ENCODE results near the gene MTERF4.

DNA sequence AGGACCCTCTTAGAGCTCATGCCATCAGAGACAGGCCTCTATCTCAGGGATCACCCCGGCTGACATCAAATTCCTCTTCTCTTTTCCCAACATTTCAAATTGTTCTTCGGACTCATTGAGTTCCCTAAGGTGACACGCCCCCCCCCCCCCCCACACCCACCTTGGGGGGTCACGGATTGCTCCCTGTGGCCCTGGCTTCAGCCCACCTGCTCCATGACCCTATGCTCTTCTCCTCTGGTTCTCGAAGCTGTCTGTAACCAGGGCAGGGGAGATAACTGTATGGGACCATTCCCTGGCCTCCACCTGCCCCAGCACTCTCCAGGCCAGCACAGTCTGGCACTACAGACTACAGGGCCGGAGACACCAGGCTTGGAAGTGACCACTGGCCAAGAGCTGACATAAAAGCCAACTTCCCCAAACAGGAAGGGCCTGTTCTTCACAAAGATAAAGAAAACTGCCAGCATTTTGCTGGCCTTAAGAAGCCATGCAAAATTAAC is 7.1 kb downstream of the MTERF4 start:
- TF ChIP-seq, protein P1, sequence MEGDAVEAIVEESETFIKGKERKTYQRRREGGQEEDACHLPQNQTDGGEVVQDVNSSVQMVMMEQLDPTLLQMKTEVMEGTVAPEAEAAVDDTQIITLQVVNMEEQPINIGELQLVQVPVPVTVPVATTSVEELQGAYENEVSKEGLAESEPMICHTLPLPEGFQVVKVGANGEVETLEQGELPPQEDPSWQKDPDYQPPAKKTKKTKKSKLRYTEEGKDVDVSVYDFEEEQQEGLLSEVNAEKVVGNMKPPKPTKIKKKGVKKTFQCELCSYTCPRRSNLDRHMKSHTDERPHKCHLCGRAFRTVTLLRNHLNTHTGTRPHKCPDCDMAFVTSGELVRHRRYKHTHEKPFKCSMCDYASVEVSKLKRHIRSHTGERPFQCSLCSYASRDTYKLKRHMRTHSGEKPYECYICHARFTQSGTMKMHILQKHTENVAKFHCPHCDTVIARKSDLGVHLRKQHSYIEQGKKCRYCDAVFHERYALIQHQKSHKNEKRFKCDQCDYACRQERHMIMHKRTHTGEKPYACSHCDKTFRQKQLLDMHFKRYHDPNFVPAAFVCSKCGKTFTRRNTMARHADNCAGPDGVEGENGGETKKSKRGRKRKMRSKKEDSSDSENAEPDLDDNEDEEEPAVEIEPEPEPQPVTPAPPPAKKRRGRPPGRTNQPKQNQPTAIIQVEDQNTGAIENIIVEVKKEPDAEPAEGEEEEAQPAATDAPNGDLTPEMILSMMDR (IDR thresholded peaks at IDR 0.05) = no peak
- TF ChIP-seq POLR2A (IDR thresholded peaks at IDR 0.05) = no peak

All from uterus (tissue), 2 donors.